Stimulated activated naive CD8-positive, alpha-beta T cell treated with anti-CD3 and anti-CD28 coated beads, Interleukin-15, amount 100 ng/mL, for 72 hours (primary cell): ENCODE results near the gene GRIN2A.

ENCODE experiments used
- ATAC-seq: fragments of 150-1000 bp; cut with Tn5 transposase; 2 replicates; pipeline ENCODE4 v1.10.0; 2021; ENCODE audit warnings: mild to moderate bottlenecking, moderate library complexity
- DNase-seq, 2 donors: peaks; one replicate each; pipeline ENCODE4 v3.0.0; 2021 to 2022
- H3K27ac Mint-ChIP-seq, 2 donors: one replicate each; pipeline ENCODE4 v1.8.0; 2022; ENCODE audit warnings: mild to moderate bottlenecking in 2 of 2, mixed read lengths in 2 of 2, moderate library complexity in 2 of 2
- H3K27me3 Mint-ChIP-seq: one replicate; pipeline ENCODE4 v1.8.0; 2022; ENCODE audit warnings: mixed read lengths
- H3K4me1 Mint-ChIP-seq: one replicate; pipeline ENCODE4 v1.8.0; 2022; ENCODE audit warnings: mild to moderate bottlenecking, mixed read lengths
- H3K4me3 Mint-ChIP-seq, 2 donors: one replicate each; pipeline ENCODE4 v1.8.0; 2022; ENCODE audit warnings: mild to moderate bottlenecking in 2 of 2, mixed read lengths in 2 of 2, moderate library complexity in 1 of 2
- H3K9me3 Mint-ChIP-seq, 2 donors: one replicate each; pipeline ENCODE4 v1.8.0; 2022; ENCODE audit warnings: mixed read lengths in 2 of 2

GRIN2A gene

DNA sequence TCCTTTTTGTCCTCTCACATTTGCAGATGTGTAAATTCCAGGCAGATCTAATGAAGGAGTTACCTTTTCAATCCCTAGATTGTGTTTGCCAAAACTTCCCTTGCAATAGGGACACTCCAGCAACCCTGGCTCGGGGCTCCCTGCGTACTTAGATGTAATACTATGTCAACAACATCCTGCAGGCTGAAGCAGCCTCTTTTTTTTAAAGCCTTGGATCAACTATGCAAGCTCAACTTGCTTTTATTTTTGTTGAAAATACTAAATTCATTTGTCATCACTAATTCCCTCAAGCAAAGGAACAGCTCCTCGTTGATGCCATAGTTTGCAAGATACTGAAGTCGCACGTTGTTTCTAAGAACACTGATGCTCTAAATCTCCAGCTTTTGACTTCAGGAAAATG lies 59.1 kb downstream of the GRIN2A start:
- Mint-ChIP-seq H3K4me1 (no peaks in the 10 kb centered on the region), H3K4me3 (no peak overlapping the region), H3K9me3 (peaks cover 0 to 6% of the 10 kb centered on the region in 2 donors), H3K27ac (no peak overlapping the region), H3K27me3 (peaks cover 15% of the 10 kb centered on the region)
- DNase-seq (no peak), ATAC-seq (no peak)

DNA sequence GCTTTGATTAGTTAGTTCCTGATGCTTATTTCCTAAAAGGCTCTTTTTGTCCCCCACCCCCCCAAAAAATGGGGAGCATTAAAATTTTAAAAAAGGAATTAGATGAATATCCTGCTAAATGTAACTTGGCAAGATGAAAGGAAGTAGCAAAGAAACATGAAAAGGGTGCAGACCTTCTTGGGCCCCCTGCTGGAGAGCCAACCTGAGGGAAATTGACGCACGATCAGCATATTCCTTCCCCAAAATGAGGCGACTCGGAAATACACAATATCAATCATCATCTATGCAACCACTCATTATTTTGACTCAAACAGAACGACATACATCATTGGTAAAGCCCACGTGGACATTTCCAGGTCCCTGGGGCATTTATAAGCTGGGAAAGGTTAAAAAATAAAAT lies 59.7 kb downstream of the GRIN2A start:
- H3K4me1 Mint-ChIP-seq, result no peaks in the 10 kb centered on the region
- peaks cover 0 to 6% of the 10 kb centered on the region in 2 donors for H3K9me3 Mint-ChIP-seq
- no peak for DNase-seq
- H3K27ac Mint-ChIP-seq, result no peak overlapping the region
- no peak overlapping the region for H3K4me3 Mint-ChIP-seq
- H3K27me3 Mint-ChIP-seq, result peaks cover 15% of the 10 kb centered on the region
- no peak for ATAC-seq

DNA sequence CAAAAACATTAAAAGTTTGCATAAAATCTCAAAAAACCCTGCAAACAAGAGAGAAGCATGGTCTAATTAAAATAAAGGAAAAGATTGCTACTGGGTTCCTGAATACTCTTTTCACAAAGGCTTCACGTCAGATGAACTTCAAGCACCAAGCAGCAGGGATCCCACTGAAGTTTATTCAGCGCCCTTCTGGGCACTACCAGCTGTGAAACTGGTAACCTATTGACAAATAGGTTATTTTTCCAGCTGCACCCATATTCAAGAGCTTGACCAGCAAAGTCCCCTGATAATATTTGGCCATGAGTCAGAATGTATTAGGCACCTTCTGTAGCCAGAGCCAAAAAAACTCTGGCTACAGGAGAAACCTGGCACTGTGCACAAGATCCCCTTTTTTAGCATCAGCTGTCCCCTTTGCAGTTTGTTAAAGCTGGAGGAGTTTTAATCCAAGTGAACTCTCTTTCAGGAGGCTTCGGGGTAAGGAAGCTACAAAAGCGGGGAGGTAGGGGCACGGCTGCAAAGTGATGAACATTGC lies 60.3 kb downstream of the GRIN2A start:
- H3K27ac Mint-ChIP-seq, result no peak overlapping the region
- H3K9me3 Mint-ChIP-seq, result peaks cover 0 to 6% of the 10 kb centered on the region in 2 donors
- H3K4me1 Mint-ChIP-seq, result no peaks in the 10 kb centered on the region
- no peak for ATAC-seq
- no peak for DNase-seq
- peaks cover 15% of the 10 kb centered on the region for H3K27me3 Mint-ChIP-seq
- no peak overlapping the region for H3K4me3 Mint-ChIP-seq

DNA sequence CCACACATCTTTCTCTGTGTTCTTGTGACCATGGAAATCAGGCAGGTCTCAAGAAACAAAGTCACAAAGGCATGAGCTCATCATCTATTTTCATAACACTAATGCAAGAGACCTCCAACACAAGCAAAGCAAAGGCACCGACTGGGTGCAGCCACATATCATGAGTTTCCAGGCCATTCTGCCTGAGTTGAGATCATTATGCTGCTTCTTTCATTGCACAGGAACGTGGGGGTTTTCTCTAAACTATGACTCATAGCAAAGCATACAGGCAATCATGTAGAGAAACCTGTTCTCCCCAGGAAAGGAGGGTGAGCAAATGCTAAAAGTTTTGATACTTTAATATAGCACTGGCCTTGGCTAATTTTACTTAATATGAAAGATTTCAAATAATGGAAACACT lies 60.7 kb downstream of the GRIN2A start:
- DNase-seq, result no peak
- Mint-ChIP-seq H3K27ac (no peak overlapping the region), H3K4me3 (no peak overlapping the region), H3K27me3 (peaks cover 15% of the 10 kb centered on the region), H3K9me3 (peaks cover 0 to 6% of the 10 kb centered on the region in 2 donors), H3K4me1 (no peaks in the 10 kb centered on the region)
- ATAC-seq, result no peak

DNA sequence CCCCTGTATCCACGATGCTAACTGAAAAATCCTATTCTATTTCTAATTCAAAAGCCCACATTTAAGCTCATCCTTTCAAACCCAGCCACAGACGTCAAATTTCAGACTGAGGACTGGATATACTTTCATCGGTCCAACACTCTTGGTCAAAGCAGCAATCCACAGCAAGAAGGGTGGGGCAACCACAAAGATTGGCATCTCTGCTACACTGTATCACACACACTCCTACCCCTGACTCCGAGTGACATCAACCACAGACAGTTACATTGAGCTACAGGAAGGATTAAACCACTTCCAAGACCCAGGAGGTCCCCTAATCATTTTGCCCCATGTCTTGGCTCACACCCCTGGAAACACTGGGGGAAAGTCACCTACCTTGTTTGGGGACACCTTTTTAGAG lies 61.3 kb downstream of the GRIN2A start:
- H3K9me3 Mint-ChIP-seq, result peaks cover 0 to 6% of the 10 kb centered on the region in 2 donors
- no peak overlapping the region for H3K27ac Mint-ChIP-seq
- no peaks in the 10 kb centered on the region for H3K4me1 Mint-ChIP-seq
- no peak for DNase-seq
- peaks cover 15% of the 10 kb centered on the region for H3K27me3 Mint-ChIP-seq
- no peak for ATAC-seq
- H3K4me3 Mint-ChIP-seq, result no peak overlapping the region

DNA sequence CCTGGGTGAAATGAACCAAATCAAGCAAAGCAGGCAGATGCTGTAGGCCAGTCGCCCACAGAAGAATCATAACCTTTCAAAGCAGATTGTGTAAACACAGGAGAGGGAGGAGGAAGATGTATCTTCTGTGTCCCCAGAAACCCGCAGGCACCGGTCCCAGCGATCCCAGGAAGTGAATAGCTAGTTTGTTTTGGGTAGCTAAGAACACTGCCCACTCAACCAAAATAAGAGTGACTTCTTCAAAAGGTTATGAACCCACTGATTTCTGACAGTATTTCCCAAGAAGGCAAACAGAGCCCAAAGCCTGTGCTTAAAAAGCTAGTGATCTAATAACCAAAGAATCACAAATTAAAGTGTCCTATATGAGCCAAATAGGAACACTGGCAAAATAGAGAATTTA lies 67.8 kb downstream of the GRIN2A start:
- Mint-ChIP-seq H3K4me3 (no peak overlapping the region), H3K27ac (no peak overlapping the region), H3K9me3 (peaks cover 0 to 6% of the 10 kb centered on the region in 2 donors), H3K27me3 (no peaks in the 10 kb centered on the region), H3K4me1 (no peaks in the 10 kb centered on the region)
- ATAC-seq (no peak), DNase-seq (no peak)

DNA sequence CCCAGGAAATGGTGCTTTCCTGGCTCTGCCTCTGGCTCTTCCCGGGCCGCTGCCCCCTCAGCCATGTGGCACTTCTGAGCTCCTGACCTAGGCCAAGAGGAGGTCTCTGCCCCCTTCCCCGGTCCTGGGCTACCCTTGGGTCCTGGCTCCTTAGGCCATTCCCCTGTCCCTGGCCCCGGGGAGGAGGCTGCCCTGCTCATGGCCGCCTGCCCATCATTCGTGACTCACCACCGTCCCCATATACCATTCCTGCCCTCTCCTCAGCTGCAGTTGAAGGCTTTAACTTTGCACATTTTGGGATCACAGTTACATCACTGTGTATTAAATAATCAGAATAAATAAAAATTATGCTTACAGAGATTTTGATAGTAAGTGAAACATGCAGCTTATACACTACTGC lies 69.0 kb downstream of the GRIN2A start:
- Mint-ChIP-seq H3K4me3 (no peak overlapping the region), H3K4me1 (no peaks in the 10 kb centered on the region), H3K27me3 (no peaks in the 10 kb centered on the region), H3K9me3 (no peaks in the 10 kb centered on the region), H3K27ac (no peak overlapping the region)
- ATAC-seq, result no peak
- DNase-seq, result no peak

DNA sequence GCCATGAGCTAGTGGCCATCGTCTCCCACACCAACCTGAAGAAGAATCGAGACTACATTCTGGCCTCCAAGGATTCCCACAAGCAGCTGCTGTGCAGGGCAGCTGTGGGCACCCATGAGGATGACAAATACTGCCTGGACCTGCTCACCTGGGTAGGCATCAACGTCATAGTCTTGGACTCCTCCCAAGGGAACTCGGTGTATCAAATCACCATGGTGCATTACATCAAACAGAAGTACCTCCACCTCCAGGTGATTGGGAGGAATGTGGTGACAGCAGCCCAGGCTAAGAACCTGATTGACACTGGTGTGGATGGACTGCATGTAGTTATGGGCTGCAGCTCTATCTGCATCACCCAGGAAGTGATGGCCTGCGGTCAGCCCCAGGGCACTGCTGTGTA lies 70.2 kb downstream of the GRIN2A start:
- no peaks in the 10 kb centered on the region for H3K27me3 Mint-ChIP-seq
- H3K4me1 Mint-ChIP-seq, result no peaks in the 10 kb centered on the region
- no peak for DNase-seq
- H3K27ac Mint-ChIP-seq, result no peak overlapping the region
- ATAC-seq, result no peak
- no peak overlapping the region for H3K4me3 Mint-ChIP-seq
- peaks cover 0 to 3% of the 10 kb centered on the region in 2 donors for H3K9me3 Mint-ChIP-seq

DNA sequence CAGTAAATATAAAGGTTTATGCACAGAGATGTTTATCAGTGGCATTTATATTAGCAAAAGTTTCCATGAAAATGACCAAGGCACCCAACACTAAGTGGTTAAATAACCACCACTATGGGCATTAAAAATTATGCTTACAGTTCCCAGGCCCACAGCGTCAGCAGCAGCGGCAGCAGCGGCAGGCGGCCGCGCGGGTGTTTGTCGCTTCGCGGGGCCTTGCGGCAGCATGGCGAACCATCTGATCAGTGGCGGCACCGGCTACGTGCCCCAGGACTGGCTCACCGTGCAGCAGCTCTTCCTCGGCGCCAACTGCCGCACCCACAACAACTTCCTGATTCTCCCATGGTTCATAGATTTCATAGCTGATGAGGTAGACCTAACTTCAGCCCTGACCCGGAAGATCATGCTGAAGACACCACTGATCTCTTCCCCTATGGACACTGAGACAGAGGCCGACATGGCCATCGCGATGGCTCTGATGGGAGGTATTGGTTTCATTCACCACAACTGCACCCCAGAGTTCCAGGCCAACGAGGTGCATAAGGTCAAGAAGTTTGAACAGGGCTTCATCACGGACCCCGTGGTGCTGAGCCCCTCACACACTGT lies 71.0 kb downstream of the GRIN2A start:
- DNase-seq, result no peak
- no peak for ATAC-seq
- Mint-ChIP-seq H3K27me3 (no peaks in the 10 kb centered on the region), H3K9me3 (peaks cover 0 to 3% of the 10 kb centered on the region in 2 donors), H3K4me1 (no peaks in the 10 kb centered on the region), H3K27ac (no peak overlapping the region), H3K4me3 (no peak overlapping the region)

DNA sequence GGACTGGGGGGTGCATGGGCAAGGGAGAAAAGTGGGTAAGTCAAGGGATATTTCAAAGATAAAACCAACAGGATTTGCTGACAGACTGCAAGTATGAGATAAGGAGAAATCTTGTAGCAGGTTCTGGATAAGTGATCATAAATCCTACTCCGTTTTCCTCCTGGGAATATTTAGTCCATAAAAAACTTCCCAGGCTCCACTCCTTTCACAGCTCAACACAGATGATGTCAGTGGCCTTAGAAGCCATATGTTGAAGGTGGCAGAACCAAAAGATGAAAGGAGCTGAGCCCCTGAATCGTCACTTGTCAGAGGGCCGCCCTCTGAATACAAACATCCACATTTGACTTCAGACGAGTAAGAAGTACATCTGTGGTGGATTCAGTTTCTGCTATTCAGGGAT lies 71.7 kb downstream of the GRIN2A start:
- no peak for DNase-seq
- no peaks in the 10 kb centered on the region for H3K27me3 Mint-ChIP-seq
- no peak overlapping the region for H3K4me3 Mint-ChIP-seq
- H3K9me3 Mint-ChIP-seq, result peaks cover 0 to 3% of the 10 kb centered on the region in 2 donors
- no peaks in the 10 kb centered on the region for H3K4me1 Mint-ChIP-seq
- no peak overlapping the region for H3K27ac Mint-ChIP-seq
- ATAC-seq, result no peak

DNA sequence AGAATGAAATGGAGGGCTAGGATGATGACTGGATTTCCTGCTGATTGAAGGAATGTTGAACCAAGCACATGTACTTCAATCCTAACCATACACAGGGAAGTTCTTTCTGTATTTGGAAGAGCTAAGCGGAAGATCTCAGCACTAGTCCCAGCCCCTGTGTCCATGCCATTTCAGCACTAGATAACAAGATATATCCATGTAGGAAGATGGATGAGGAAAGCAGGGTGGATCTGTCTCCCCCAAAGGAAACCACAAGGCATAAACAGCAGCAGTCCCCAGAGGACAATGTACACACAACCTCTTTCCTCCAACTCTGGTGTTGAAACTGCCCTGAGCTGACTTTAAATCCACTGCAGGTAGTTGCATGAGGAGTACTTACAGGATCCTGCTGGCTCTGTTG lies 75.1 kb downstream of the GRIN2A start:
- ATAC-seq (no peak), DNase-seq (no peak)
- Mint-ChIP-seq H3K4me1 (no peaks in the 10 kb centered on the region), H3K27ac (no peak overlapping the region), H3K9me3 (peaks cover 7 to 8% of the 10 kb centered on the region in 2 donors), H3K4me3 (no peak overlapping the region), H3K27me3 (peaks cover 7% of the 10 kb centered on the region)

DNA sequence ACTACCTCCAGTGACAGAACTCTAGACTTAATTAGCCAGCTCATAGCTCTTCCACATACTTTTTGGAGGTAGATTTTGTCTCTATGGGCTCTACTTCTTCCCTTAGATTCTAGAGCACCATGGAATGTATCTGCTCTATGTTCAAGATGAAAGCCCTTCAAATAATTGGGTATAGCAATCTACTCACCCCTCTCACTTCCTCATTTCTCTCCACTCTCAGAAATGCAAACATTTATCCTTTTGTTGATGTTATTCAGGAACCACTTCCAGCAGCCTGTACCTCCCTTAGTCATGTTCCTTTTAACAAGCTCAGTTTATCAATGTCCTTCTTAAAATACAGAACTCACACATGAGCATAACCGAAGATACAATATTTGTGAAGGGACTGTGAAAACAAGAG lies 78.5 kb downstream of the GRIN2A start:
- Mint-ChIP-seq H3K4me1 (no peaks in the 10 kb centered on the region), H3K27ac (no peak overlapping the region), H3K9me3 (peaks cover 9 to 26% of the 10 kb centered on the region in 2 donors), H3K27me3 (peaks cover 7% of the 10 kb centered on the region), H3K4me3 (no peak overlapping the region)
- ATAC-seq (no peak), DNase-seq (no peak)

DNA sequence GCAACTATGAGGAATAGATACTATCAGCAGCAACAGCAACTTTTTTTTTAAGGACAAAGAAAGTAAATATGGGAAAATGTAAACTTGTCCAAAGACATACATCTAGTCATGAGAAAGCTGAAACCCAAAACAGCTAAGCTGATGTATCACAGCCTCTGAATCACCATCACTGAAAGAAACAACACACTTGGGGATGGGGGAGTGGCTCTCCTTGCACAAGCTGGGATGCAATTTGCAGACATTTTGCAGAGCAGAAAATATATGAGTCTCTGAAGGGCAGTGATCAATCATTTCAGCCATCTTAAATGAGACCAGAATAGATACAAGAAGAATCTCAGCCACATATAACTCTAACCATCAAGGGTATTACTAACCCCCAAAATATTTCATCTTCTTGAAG lies 79.1 kb downstream of the GRIN2A start:
- no peak overlapping the region for H3K27ac Mint-ChIP-seq
- ATAC-seq (no peak), DNase-seq (no peak)
- no peak overlapping the region for H3K4me3 Mint-ChIP-seq
- H3K27me3 Mint-ChIP-seq, result peaks cover 7% of the 10 kb centered on the region
- no peaks in the 10 kb centered on the region for H3K4me1 Mint-ChIP-seq
- H3K9me3 Mint-ChIP-seq, result peaks cover 9 to 26% of the 10 kb centered on the region in 2 donors

DNA sequence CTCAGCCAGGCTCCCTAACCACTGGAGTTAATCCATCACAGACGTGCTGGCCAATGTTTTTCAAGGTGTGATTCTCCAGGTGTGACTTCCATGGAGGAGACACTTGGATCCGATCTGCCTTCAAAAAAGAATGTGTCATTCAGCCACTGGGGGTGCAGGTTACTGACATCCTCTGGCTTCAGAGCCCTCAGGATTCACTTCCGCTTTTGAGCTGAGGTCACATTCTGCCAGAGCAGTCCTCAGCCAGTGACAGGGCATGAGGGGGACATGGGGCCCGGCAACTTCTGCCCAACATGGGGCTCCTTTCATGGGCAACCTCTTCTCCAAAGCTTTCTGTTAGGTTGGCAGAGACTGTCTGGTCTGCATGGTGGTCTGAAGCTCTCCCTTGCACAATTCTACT lies 81.4 kb downstream of the GRIN2A start:
- Mint-ChIP-seq H3K4me1 (no peaks in the 10 kb centered on the region), H3K9me3 (peaks cover 6 to 26% of the 10 kb centered on the region in 2 donors), H3K27ac (no peak overlapping the region), H3K4me3 (no peak overlapping the region), H3K27me3 (peaks cover 7% of the 10 kb centered on the region)
- DNase-seq (no peak), ATAC-seq (no peak)

DNA sequence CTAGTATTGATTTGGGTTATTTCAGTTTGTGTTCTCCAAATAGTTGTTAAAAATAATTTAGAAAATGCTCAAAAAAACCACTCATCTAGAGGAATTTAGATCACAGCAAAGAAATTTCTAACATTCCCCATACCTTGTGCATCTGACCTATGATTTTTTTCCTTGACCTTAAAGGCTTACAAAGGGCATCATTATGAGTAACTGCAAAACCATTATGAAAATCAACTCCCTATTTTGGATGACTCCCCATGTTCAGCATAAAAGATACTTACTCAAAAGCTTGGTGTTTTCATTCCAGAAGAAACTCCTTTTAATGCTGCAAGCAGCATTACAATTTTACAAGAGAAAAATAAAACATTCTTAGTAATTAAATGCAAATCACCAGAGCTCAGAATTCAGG lies 83.2 kb downstream of the GRIN2A start:
- Mint-ChIP-seq H3K27ac (no peak overlapping the region), H3K4me3 (no peak overlapping the region), H3K9me3 (peaks cover 6 to 26% of the 10 kb centered on the region in 2 donors), H3K4me1 (no peaks in the 10 kb centered on the region), H3K27me3 (peaks cover 7% of the 10 kb centered on the region)
- ATAC-seq (no peak), DNase-seq (no peak)

DNA sequence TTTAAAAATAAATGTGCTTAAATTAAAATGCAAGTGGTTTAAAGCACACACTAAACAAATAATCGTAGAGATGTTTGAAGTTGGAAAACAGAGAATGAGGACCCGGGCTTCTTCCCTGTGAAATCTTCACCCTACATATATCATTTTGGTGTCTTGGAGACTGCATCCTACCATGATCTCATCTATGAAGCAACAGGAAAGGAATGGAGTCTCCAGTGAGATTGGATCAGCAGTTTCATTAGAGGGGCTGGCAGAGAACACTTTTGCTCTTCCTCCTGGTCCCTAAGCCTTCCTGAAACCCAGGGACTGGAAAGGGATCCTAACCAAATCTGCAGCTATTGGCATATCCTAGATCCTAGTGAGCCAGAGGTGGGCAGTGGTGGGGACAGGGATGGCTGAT lies 85.0 kb downstream of the GRIN2A start:
- Mint-ChIP-seq H3K27ac (no peak overlapping the region), H3K9me3 (peaks cover 3 to 21% of the 10 kb centered on the region in 2 donors), H3K4me3 (no peak overlapping the region), H3K27me3 (peaks cover 1% of the 10 kb centered on the region), H3K4me1 (no peaks in the 10 kb centered on the region)
- DNase-seq (no peak), ATAC-seq (no peak)

DNA sequence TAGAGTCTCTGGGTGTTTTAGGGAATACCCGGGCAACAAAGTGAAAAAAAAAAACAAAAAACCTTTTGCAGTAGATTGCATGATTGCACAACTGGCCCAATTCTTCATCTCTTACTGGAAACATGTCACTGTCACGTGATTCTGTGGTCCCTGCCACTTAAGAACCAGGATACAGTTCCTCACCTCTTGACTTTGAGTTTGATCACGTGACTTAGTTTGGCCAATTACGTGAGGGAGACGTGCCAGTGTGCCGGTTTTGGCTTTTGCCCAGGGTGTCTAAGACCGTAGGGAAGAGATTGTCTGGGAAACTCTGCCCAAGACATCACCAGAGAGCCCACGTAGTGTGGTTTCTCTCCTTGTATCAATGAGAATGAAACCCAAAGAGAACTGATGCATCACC lies 88.7 kb downstream of the GRIN2A start:
- no peak overlapping the region for H3K4me3 Mint-ChIP-seq
- no peak overlapping the region for H3K27ac Mint-ChIP-seq
- DNase-seq (no peak), ATAC-seq (no peak)
- no peaks in the 10 kb centered on the region for H3K9me3 Mint-ChIP-seq
- no peaks in the 10 kb centered on the region for H3K4me1 Mint-ChIP-seq
- H3K27me3 Mint-ChIP-seq, result no peaks in the 10 kb centered on the region
